ENCODE measurements around the gene AP5Z1. TPM values are rescaled to one million over a fixed set of nuclear protein-coding genes. Genes with fewer than 3 reads are reported as not detected.
"Not testable (repeated sequence)": the region's sequence is repeated elsewhere in the genome, so short reads cannot be mapped to it uniquely, and the experiment has no call there.

AP5Z1 gene
- polyA plus RNA-seq, 4 donors = 14.1 to 32.9 (median 15.7) TPM

DNA sequence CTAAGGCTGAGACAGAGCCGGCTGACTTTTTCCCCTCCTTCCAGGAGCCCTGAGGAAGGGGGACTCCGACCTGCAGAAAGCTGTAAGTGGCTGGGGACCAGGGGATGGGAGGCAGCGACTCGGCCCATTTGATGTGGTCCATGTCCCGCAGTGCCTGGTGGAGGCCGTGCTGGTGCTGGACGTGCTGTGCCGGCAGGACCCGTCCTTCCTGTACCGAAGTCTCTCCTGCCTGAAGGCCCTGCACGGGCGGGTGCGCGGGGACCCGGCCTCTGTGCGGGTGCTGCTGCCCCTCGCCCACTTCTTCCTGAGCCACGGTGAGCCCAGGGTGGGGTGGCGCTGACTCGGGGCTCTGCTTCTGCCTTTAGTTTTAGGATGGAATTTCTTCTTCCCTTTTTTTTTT lies 9.9 kb downstream of the AP5Z1 start:
- DNase-seq (ENCODE audit: low read depth in 4 of 4, low spot score in 3 of 4) = no peak

DNA sequence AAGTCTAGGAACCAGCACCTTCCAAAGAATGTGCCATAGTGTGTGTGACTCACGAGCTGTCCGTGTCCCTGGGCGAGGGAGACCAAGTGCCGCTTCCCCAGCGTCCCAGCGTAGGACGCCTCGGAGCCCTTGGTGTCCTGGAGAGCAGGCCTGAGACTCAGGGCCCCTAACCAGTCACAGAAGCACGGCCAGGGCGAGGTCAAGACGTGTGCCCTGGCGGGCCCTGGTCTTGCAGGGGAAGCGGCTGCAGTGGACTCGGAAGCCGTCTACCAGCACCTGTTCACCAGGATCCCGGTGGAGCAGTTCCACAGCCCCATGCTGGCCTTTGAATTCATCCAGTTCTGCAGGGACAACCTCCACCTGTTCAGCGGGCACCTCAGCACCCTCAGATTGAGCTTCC lies 10.6 kb downstream of the AP5Z1 start:
- DNase-seq (ENCODE audit: low read depth in 4 of 4, low spot score in 3 of 4) = no peak

DNA sequence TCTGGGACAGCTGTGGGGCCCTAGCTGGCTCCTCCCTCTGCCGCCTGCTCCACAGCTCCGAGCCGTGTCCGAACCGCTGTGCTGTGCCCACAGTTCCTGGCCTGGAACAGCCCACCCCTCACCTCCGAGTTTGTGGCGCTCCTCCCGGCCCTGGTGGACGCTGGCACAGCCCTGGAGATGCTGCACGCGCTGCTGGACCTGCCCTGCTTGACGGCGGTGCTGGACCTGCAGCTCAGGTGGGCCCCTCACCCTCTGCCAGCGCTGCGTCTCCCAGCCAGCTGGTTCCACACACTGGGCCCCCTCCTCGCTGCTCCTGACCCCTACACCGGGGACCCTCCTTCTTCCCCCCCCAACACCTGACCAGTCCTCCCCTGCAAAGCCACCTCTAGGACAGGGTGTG lies 12.1 kb downstream of the AP5Z1 start:
- DNase-seq (ENCODE audit: low read depth in 4 of 4, low spot score in 3 of 4) = no peak

DNA sequence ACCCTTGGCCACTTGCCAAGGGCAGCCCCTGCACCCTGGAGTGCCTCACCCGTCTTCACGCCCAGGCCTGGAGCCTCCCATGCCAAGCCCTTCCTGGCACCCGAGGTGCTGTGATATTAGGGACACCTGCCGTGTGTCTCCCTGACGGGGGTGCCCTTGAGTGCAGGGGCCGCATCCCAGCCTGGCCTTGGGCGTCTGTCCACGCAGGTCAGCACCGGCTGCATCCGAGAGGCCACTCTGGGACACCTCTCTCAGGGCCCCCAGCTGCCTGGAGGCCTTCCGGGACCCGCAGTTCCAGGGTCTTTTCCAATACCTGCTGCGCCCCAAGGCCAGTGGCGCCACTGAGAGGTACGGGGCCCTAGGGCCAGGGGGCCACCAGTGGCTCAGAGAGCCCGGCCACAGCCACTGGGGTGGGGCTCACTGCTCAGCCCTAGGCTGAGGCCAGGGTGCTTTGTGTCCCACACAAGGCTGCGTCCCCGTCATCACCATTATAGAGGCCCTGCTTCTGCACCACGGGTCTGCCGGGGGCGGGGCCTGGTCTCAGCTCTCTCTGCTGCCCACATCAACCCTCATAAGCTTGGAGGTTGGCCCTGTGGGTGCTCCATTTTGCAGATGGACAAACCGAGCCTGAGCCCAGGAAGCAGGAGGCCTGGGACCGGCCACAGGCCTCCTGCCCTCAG lies 12.7 kb downstream of the AP5Z1 start:
- no peak for DNase-seq (ENCODE audit: low read depth in 4 of 4, low spot score in 3 of 4)

DNA sequence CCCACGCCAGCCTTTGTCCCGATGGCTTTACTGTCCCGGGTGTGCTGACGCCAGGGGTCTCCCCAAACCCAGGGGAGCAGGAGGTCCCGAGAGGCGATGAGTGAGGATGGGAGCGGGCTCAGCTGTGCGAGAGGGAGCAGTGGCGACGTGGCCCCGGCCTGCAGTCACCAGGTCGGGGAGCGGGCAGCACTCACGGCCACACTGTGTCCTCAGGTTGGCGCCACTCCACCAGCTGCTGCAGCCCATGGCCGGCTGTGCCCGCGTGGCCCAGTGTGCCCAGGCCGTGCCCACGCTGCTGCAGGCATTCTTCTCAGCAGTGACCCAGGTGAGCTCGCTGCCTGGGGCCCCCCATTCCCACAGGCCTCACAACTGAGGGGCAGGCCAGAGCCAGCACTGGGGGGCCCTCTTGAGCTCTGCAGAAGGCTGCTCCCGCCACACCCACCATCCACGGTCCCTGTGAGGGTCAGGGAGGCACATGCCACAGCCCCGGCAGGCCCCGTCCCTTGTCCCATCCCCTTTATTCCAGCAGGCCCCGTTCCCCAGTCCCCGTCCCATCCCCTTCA lies 13.3 kb downstream of the AP5Z1 start:
- no peak for DNase-seq (ENCODE audit: low read depth in 4 of 4, low spot score in 3 of 4)

DNA sequence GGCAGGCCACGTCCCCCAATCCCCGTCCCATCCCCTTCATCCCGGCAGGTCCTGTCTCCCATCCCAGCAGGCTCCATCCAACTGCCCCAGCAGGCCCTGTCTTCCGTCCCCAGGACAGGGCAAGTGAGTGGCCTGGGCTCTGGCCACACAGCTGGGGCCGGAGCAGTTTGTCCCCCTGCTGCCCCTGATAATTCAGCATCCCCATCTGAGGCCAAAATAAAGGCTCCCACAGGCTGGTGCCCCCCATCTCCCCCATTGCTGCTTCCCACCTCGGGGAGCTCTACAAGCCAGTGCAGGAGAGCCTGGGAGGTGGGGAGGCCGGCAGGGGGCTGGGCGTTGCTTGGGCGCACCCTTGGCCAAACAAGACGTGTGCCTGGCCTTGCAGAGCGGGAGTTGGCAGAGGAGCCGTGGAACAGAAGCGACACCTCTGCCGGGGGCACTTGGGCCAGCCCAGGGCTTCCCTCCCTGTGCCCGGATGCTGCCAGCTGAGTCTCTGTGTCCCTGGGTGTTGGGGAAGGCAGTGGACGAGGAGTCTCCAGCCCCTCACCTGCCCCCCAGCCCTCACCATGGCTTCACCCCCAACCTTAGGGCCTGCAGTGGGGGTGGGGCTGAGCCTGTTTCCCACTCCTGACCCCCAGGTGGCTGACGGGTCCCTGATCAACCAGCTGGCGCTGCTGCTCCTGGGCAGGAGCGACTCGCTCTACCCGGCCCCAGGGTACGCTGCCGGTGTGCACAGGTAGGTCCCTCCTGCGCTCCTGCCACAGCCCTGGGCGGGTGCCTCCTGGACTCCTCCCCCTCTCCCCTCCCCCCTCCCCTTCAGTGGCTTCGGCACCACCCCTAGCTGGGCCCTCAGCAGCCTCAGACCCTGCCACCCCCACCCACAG lies 14.0 kb downstream of the AP5Z1 start:
- no peak for DNase-seq (ENCODE audit: low read depth in 4 of 4, low spot score in 3 of 4)

DNA sequence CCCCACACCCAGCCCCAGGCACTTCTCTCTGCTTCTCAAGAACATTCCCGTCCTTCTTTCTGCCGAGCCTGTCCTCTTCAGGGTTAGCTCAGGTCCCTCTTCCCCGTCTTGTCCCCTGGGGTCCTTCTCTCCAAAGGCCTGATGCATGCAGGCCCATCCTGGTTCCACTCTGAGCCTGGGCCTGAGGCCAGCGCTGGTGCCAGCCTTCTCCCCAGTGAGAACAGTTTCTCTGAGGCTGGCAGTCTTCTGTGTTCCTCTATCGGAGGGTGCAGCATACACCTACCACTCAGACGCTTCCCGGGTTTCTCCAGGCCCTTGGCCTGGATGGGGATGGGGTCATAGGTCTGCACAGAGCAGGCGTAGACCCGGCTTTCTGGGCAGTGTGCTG lies 14.6 kb downstream of the AP5Z1 start:
- DNase-seq (ENCODE audit: low read depth in 4 of 4, low spot score in 3 of 4) = no peak

DNA sequence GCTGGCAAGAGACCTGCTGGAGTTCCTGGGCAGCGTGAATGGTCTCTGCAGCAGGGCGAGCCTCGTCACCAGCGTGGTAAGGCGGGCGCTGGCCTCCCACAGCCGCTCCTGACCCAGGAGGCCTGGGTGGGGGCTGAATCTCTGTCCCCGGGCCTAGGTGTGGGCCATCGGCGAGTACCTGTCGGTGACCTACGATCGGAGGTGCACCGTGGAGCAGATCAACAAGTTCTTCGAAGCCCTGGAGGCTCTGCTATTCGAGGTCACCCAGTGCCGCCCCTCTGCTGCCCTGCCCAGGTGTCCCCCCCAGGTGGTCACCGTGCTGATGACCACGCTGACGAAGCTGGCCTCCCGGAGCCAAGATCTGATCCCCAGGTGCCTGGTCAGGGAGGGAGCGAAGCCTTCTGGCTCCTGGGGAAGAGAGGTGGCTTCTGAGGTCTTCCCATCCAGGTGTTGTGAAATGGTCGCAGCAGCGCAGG lies 15.1 kb downstream of the AP5Z1 start:
- DNase-seq (ENCODE audit: low read depth in 4 of 4, low spot score in 3 of 4) = no peak

DNA sequence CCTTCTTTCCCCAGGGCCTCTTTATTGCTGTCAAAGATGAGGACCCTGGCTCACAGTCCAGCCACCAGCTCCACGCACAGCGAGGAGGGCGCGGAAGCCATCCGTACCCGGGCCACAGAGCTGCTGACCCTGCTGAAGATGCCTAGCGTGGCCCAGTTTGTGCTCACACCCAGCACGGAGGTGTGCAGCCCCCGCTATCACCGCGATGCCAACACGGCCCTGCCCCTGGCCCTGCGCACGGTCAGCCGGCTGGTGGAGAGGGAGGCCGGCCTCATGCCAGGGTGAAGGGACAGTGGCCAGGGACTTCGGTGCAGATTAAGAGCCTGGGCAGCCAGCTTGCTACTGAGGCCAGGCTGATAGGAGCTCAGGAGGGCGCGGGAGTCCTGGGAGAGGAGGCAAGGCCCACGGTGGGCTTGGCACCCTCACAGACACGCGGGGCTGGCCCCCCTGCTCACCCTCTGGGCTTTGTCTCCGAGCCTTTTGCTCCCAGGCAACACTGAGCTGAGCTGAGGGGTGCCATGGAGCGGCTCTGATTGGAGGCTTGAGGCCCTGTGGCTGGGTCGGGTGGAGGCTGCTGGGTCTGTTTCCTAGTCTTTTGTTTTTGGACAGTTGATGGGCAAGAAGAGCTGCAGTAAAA lies 15.8 kb downstream of the AP5Z1 start:
- DNase-seq (ENCODE audit: low read depth in 4 of 4, low spot score in 3 of 4) = no peak

DNA sequence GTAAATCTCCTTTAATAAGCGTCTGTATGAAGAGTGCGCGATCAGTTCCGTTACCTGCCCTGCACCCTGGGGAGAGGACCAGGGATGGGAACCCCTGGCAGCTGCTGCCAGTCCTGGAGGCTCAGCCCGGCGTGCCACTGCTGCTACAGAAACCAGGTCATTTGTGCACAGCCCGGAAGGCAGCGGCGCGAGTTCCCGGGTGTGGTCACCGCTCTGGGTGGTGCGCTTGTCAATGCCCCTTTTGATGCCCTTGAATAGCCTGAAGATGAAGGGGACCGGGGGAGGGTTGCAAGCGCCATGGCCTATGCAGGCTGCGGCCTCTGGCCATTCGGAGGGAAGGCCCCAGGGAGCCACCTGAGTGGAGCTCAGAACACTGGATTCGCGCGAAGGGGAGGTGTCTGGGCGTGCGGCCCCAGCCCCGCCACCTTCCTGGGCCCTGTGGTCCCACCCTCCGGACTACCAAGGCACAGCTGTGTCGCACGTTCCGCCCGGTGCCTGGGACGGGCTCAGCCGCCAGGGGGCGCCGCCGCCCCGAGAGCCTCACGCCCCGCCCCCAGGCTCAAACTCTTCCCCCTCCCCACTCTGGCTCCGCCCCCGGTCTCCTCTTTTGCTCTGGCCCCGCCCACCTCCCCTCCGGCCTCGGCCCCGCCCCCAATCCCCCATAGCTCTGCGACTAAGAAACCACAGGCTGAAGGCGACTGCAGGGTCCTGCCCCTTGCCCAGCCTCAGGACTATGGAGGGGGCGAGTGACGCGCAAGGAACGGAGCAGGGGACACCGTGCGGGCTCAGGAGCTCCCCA lies 16.5 kb downstream of the AP5Z1 start:
- peak in 2 of 4 donors; percentile 59 to 69 for DNase-seq (ENCODE audit: low read depth in 4 of 4, low spot score in 3 of 4)

DNA sequence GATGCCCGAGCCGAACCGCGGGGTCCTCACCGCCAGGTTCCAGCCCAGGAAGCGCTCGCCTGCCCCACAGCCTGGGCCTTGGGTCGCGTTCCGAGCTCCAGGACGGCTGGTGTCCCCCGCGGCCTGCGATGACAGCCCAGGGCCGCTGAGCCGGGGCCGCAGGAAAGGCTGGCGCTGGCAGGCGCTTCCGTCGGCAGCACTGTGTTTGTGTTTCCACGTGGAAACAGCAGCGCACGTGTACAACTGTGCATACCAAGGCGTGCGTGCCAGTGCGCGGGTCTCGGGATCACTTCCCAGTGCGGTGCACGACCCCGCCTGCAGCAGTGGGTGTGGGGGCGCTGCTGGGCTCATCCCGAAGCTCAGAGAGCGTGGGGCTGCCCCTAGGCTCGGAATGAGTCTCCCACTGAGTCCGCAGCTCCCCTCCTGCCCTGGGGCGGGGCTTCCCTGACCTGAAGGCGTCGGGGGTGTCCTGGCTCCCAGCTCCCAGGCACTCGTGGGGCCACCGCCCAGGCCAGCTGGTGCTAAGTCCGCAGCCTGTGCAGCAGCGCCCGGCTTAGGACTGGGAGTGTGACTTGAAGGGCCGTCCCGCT lies 17.2 kb downstream of the AP5Z1 start:
- no peak for DNase-seq (ENCODE audit: low read depth in 4 of 4, low spot score in 3 of 4)

DNA sequence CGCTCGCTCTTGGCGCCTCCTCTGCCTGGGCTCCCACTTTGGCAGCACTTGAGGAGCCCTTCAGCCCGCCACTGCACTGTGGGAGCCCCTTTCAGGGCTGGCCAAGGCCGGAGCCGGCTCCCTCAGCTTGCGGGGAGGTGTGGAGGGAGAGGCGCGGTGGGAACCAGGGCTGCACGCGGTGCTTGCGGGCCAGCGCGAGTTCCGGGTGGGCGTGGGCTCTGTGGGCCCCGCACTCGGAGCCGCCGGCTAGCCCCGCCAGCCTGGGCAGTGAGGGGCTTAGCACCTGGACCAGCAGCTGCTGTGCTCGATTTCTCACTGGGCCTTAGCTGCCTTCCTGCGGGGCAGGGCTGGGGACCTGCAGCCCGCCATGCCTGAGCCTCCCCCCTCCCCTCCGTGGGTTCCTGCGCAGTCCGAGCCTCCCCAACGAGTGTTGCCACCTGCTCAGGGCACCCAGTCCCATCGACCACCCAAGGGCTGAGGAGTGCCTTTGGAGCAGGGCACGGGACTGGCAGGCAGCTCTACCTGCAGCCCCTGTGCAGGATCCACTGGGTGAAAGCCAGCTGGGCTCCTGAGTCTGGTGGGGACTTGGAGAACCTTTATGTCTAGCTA lies 18.1 kb downstream of the AP5Z1 start:
- not testable (repeated sequence) for DNase-seq (ENCODE audit: low read depth in 4 of 4, low spot score in 3 of 4)

DNA sequence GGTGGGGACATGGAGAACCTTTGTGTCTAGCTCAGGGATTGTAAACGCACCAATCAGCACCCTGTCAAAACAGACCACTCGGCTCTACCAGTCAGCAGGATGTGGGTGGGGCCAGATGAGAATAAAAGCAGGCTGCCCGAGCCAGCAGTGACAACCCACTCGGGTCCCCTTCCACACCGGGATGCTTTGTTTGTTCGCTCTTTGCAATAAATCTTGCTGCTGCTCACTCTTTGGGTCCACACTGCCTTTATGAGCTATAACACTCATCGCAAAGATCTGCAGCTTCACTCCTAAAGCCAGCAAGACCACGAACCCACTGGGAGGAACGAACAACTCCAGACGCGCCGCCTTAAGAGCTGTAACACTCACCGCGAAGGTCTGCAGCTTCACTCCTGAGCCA lies 18.7 kb downstream of the AP5Z1 start:
- not testable (repeated sequence) for DNase-seq (ENCODE audit: low read depth in 4 of 4, low spot score in 3 of 4)

DNA sequence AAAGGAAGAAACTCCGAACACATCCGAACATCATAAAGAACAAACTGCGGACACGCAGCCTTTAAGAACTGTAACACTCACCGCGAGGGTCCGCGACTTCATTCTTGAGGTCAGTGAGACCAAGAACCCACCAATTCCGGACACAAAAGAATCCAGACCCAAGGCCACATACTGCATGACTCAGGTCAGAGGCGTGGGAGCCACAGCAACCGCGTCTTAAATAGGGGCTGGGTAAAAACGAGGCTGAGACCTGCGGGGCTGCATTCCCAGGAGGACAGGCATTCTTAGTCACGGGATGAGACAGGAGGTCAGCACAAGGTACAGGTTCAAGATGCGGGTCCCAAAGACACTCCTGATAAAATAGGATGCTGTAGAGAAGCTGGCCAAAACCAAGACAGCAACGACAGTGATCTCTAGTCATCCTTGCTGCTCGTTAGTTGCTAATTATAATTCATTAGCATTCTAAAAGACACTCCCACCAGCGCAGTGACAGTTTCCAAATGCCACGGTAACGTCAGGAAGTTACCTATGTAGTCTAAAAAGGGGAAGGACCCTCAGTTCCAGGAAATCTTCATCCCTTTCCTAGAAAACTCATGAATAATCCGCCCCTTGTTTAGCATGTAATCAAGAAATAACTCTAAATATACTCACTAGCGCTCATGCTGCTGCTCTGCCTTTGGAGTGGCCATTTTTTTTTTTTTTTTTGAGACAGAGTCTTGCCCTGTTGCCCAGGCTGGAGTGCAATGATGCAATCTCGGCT lies 19.3 kb downstream of the AP5Z1 start:
- DNase-seq (ENCODE audit: low read depth in 4 of 4, low spot score in 3 of 4) = no peak

DNA sequence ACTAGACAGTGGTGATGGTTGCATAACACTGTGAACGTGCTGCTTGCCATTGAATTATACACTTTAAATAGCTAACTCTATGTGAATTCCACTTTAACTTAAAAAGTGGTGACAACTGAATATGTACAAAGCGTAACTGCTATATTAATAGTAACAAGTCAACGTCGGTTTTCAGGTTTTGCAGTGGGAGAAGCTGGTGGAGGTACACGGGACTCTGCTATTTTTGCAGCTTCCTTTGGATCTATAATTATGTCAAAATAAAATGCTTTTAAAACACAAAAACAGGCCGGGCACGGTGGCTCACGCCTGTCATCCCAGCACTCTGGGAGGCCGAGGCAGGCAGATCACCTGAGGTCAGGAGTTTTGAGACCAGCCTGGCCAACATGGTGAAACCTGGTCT lies 21.0 kb downstream of the AP5Z1 start:
- DNase-seq (ENCODE audit: low read depth in 4 of 4, low spot score in 3 of 4) = no peak

DNA sequence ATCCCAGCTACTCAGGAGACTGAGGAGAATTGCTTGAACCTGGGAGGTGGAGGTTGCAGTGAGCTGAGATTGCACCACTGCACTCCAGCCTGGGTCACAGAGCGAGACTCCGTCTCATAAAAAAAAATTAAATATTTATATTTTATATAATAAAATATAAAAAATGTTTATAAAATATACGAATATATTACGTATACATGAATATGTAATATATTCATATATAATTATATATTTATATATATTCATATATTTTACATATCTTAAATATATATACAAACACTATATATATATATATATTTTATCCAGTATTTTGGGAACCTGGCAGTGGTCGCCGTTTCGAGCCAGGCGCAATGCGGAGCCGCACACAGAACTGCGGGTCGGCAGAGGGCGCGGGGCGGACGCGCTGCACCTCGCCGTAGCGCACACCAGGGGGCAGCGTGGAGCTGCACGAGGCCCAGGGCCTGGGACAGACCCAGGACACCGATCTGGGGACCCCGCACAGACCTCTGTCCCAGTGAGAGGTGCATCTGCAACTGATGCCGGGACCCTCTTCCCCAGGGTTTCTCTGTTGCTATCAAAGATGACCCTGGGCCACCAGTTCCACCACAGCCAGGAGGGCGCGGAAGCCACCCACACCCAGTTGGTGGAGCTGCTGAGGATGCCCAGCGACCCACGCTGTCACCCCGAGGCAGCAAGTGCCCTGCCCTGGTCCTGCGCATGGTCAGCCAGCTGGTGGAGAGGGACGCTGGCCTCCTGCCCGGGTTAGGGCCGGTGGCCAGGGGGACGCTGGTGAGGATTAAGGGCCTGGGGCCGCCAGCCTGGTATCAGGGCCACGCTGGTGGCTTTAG lies 22.7 kb downstream of the AP5Z1 start:
- no peak for DNase-seq (ENCODE audit: low read depth in 4 of 4, low spot score in 3 of 4)

DNA sequence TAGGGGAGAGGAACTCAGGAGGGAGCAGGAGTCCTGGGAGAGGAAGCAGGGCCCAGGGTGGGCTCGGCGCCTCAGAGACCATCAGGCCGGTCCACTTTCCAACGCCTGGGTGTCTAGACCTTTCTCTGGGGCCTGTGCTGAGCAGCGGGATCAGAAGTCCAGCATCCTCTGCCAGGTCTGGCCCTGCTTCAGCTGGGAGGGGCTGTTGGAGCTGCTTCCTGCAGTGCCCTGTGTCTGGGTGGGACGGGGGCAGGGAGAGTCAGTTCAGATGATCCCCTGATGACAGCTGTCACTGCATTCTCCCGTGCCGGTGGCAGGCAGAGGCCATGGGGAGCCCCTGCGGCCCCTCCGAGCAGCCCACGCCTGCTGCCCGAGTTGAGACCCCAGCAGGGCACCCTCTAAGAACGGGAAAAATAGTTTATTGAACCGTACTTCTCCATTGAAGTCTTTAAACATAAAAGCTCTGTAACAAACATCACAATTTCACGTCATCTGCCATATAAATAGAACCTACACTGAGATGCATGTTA lies 23.3 kb downstream of the AP5Z1 start:
- DNase-seq (ENCODE audit: low read depth in 4 of 4, low spot score in 3 of 4) = no peak
